ENCODE results near the gene CD248.
A peak's percentile ranks its signal among the peaks of the same experiment; 100 is the strongest.

CD248 gene

GRCh38 chr11:66332371-66333219 is 15.8 kb upstream of the CD248 start:
- TF ChIP-seq POLR2AphosphoS5 (IDR thresholded peaks at IDR 0.05; ENCODE audit: low read depth, low read length) (no peak), TAF1 (IDR thresholded peaks at IDR 0.05; ENCODE audit: borderline replicate concordance, low read depth, low read length) (no peak)
- FAIRE-seq (no peak), DNase-seq (ENCODE audit: insufficient read length) (no peak)

GRCh38 chr11:66331542-66332370 is 14.9 kb upstream of the CD248 start:
- no peak for FAIRE-seq
- DNase-seq (ENCODE audit: insufficient read length), result no peak
- TF ChIP-seq POLR2AphosphoS5 (IDR thresholded peaks at IDR 0.05; ENCODE audit: low read depth, low read length), result no peak
- TF ChIP-seq POLR2A (IDR thresholded peaks at IDR 0.05; ENCODE audit: low read depth, low read length), result no peak
- no peak for TF ChIP-seq TAF1 (IDR thresholded peaks at IDR 0.05; ENCODE audit: borderline replicate concordance, low read depth, low read length)

GRCh38 chr11:66330931-66331330 is 14.1 kb upstream of the CD248 start:
- FAIRE-seq, result no peak
- TF ChIP-seq TAF1 (IDR thresholded peaks at IDR 0.05; ENCODE audit: borderline replicate concordance, low read depth, low read length) (no peak), POLR2A (IDR thresholded peaks at IDR 0.05; ENCODE audit: low read depth, low read length) (no peak), POLR2AphosphoS5 (IDR thresholded peaks at IDR 0.05; ENCODE audit: low read depth, low read length) (no peak)
- no peak for DNase-seq (ENCODE audit: insufficient read length)

GRCh38 chr11:66329165-66329673 is 12.4 kb upstream of the CD248 start:
- no peak for TF ChIP-seq POLR2AphosphoS5 (IDR thresholded peaks at IDR 0.05; ENCODE audit: low read depth, low read length)
- TF ChIP-seq POLR2A (IDR thresholded peaks at IDR 0.05; ENCODE audit: low read depth, low read length), result no peak
- TF ChIP-seq TAF1 (IDR thresholded peaks at IDR 0.05; ENCODE audit: borderline replicate concordance, low read depth, low read length), result no peak
- no peak for FAIRE-seq
- no peak for DNase-seq (ENCODE audit: insufficient read length)

DNA sequence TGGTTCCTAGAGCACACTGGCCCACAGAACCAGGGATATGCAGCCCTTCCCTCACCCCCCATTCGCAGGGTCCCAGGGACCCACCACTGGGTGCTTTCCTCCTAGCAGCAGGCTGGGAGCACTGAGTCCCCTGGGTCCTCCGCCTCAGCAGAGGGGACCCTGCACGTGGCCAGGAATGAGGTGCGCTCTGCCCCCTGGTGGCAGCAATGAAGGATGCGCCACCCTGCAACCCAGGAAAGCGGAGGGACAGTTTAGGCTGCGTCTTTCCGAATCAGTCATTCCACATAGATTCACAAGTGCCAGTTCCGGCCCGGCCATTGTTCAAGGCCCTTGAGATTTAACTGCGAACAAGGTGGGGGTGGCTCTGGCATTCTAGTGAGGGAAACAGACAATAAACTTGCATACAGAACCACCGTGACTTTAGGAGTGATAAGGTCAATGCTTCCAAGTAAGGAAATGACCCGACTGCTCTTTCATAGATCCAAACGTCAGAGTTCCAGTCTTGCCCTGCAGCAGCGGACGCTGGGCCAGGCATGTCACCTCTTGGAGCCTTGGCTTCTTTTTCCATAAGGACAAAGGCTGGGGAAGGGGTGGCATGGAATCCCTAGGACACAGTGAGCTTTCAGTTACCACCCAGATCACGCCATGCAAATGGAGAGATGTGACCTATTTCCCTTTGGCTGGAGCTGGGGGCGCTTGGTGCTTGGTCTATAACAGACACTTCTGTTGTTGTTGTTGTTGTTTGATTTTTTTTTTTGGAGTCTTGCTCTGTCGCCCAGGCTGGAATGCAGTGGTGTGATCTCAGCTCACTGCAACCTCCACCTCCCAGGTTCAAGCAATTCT is 11.7 kb upstream of the CD248 start:
- TF ChIP-seq POLR2AphosphoS5 (IDR thresholded peaks at IDR 0.05; ENCODE audit: low read depth, low read length), result no peak
- TF ChIP-seq TAF1 (IDR thresholded peaks at IDR 0.05; ENCODE audit: borderline replicate concordance, low read depth, low read length), result no peak
- no peak for TF ChIP-seq POLR2A (IDR thresholded peaks at IDR 0.05; ENCODE audit: low read depth, low read length)
- peak; percentile 100 for FAIRE-seq

GRCh38 chr11:66328031-66328301 is 11.1 kb upstream of the CD248 start:
- TF ChIP-seq POLR2A (IDR thresholded peaks at IDR 0.05; ENCODE audit: low read depth, low read length) (no peak), TAF1 (IDR thresholded peaks at IDR 0.05; ENCODE audit: borderline replicate concordance, low read depth, low read length) (no peak)
- DNase-seq (ENCODE audit: insufficient read length) (no peak), FAIRE-seq (no peak)

More for the DNA sequence above, 11.7 kb upstream of the CD248 start:
- peak; percentile 88 for DNase-seq (ENCODE audit: insufficient read length)

GRCh38 chr11:66327171-66328030 is 10.6 kb upstream of the CD248 start:
- DNase-seq (ENCODE audit: insufficient read length) (no peak), FAIRE-seq (no peak)
- no peak for TF ChIP-seq TAF1 (IDR thresholded peaks at IDR 0.05; ENCODE audit: borderline replicate concordance, low read depth, low read length)
- no peak for TF ChIP-seq POLR2A (IDR thresholded peaks at IDR 0.05; ENCODE audit: low read depth, low read length)
- TF ChIP-seq POLR2AphosphoS5 (IDR thresholded peaks at IDR 0.05; ENCODE audit: low read depth, low read length), result no peak

DNA sequence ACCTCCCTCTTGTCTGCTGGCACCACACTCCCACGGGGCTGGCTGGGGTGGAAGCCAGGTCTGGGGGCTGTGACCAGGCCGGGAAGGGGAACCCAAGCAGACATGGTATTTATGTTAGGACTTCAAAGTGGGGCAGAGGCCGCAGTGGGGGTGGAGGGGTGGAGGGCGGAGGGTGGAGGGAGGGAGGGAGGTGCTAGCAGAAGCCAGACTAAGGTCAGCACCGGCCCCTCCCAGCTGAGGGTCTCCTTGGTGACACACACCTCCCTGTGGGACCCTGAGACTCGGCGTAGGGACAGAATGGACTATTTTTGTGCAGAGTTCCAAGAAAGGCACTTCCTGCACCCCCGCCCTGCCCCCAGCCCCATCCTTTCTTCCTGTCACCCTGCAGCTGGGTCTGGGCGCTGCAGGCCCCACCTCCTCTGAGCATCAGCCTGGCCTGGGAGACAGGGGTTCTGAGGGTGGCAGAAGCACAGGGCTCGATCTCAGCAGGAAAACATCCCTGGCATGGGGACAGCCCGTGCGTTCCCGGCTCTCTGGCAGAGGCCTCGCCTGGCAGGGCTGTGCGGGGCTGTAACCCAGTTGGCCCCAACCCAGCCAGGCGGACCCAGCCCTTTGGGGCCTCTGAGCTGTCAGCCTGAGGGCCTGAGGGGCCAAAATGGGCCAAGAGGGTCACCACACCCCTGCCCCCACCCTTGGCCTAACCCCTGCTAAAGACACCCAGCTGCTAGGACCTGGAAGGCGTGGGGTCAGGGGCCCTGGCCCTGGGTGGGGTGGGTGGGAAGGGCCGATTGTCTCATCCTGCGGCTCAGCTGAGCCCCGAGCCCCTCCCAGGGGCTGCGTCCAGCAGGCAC is 9.6 kb upstream of the CD248 start:
- FAIRE-seq (no peak), DNase-seq (ENCODE audit: insufficient read length) (no peak)
- TF ChIP-seq TAF1 (IDR thresholded peaks at IDR 0.05; ENCODE audit: borderline replicate concordance, low read depth, low read length) (no peak), POLR2A (IDR thresholded peaks at IDR 0.05; ENCODE audit: low read depth, low read length) (no peak), POLR2AphosphoS5 (IDR thresholded peaks at IDR 0.05; ENCODE audit: low read depth, low read length) (no peak)

DNA sequence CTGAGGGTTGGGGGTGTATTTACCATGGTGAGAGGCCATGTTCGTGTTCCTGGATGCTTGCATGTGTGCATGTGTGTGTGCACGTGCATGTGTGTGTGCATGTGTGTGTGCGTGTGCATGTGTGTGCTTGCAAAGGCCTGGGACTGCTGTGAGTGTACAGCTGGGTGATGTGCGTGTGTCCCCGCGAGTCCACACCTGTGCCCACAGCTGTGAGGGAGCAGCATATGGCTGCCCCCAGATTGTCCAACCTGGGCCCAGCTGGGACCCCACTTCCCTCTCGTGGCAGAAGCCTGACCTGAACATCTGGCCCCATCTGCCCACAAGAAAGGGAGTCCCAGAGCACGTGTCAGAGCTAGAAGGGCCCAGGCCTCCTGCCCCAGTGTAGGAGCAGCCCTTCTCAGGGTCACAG is 8.4 kb upstream of the CD248 start:
- DNase-seq (ENCODE audit: insufficient read length) (no peak), FAIRE-seq (no peak)

GRCh38 chr11:66324664-66325063 is 7.8 kb upstream of the CD248 start:
- DNase-seq (ENCODE audit: insufficient read length) (no peak), FAIRE-seq (no peak)
- TF ChIP-seq TAF1 (IDR thresholded peaks at IDR 0.05; ENCODE audit: borderline replicate concordance, low read depth, low read length), result no peak
- TF ChIP-seq POLR2AphosphoS5 (IDR thresholded peaks at IDR 0.05; ENCODE audit: low read depth, low read length), result no peak
- TF ChIP-seq POLR2A (IDR thresholded peaks at IDR 0.05; ENCODE audit: low read depth, low read length), result no peak

More for the DNA sequence above, 8.4 kb upstream of the CD248 start:
- no peak for TF ChIP-seq POLR2AphosphoS5 (IDR thresholded peaks at IDR 0.05; ENCODE audit: low read depth, low read length)

Data from GM12892 (cell line).